ENCODE measurements around the gene LONP2.
"Not testable (repeated sequence)": the region's sequence is repeated elsewhere in the genome, so short reads cannot be mapped to it uniquely, and the experiment has no call there.

LONP2 gene

DNA sequence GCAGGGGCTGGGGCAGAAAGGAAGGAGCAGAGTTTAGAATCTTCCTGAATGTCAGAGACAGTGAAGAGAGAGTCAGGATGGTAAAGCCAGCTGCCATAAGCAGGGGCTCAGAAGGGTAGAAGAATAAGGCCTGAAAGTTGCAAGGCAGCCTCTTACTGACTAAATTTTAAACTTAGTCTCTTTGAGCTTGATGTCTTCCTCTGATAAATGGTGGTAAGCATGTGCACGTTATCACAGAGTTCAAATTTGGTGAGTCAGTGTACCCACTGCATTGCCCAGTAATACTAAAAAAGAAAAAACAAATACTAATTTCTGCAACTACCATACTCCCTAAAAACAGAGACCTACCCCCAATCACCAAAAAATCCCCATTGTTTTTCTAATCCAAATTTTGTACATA, 96.0 kb downstream of the LONP2 start:
- no peak for DNase-seq

GRCh38 chr16:48342591-48342990, 98.5 kb downstream of the LONP2 start:
- no peak for DNase-seq

- no peak for DNase-seq
Observed at GRCh38 chr16:48347191-48347865, 103.2 kb downstream of the LONP2 start.

- DNase-seq: no peak
Observed at GRCh38 chr16:48347980-48348379, 103.9 kb downstream of the LONP2 start.

- no peak for DNase-seq
Observed at GRCh38 chr16:48350736-48351135, 106.6 kb downstream of the LONP2 start.

DNA sequence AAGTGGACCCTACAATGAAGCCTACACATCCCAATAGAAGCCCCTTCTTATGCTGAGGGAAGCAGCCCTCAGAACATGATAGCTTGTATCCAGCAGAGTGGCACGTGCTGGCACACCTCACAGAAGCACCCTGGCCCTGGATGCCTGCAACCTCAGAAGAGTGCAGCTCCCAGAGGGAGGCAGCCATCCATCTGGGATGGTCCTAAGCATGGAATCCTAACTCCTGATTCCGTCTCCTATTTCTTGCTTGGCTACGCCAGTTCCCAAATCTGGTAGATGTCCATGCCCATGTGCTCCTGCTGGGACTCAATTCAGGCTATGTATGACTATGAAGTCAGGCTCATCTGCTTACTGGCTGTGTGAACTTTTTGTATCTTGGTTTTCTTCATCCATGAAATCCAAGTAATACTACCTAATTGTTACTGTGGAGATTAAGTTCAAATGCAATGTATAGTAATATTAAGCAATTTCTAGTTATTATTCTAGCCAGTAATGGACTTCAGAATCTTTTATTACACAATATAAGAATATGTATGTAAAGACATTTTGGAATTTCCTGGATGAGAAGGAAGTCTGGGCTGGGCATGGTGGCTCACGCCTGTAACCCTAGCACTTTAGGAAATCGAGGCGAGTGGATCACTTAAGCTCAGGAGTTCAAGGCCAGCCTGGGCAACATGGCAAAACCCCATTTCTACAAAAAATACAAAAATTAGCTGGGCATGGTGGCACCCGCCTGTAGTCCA, 108.7 kb downstream of the LONP2 start:
- DNase-seq: no peak

DNA sequence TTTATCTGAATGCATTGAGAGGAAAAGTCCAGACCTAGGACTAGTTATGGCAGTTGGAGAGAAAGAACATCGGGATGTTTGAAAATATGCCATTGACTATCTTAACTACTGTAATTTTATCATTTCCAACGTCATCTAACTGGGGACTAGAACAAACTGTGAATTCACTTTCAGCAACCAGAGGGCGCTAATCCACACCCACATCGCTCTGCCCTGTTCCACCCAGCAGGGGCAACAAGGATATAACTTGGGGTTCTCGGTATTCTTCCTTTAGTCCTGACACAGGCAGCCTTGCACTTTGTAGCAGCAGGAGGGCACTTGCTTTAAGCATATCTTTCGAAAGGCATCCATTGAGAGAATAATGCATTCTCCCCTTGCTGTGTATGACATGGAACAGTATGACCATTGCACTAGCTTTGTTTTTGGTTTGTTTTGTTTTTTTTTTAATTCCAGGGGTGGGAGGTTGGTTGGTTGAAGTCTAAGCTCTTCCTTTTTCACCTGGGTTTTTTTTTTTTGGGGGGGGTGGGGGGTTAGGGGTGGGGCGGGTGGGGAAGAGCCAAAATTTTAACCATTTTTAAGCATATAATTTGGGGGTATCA, 109.6 kb downstream of the LONP2 start:
- peak; percentile 49 for DNase-seq

- not testable (repeated sequence) for DNase-seq
Observed at GRCh38 chr16:48354385-48354784, 110.3 kb downstream of the LONP2 start.

DNA sequence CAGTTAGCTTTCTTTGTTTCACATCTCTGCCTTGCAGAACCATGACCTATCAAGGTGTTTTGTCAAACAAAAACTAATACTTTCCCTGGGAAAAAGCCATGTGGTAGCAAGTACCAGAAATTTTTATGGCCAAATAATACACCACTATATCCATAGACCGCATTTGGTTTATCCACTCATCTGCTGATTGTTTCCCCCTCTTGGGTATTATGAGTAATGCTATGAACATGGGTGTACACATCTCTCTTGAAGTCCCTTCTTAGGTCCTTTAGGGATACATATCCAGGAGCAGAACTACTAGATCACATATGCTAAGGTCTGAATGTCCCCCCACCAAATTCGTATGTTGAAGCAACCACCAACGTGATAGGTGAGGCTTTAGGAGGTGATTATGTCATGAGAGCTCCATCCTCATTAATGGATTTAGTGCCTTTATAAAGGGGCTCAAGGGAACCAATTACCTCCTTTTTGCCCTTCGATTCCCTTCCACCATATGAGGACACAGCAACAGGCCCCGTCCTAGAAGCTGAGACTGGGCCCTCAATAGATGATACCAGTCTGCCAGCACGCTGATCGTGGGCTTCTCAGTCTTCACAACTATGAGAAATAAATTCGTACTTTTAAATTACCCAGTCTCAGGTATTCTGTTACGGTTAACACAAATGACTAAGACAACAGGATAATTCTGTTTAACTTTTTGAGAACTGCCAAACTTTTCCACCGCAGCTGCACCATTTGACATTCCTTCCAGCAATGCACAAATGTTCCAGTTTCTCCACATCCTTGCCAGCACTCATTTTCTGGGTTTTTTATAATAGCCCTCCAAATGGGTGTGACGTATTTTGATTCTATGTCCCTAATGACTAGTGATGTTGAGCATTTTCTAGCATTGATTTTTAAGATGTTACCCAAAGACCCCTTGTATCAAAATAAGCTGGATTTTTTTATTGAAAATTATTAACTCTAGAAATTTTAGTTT, 111.1 kb downstream of the LONP2 start:
- no peak for DNase-seq

DNA sequence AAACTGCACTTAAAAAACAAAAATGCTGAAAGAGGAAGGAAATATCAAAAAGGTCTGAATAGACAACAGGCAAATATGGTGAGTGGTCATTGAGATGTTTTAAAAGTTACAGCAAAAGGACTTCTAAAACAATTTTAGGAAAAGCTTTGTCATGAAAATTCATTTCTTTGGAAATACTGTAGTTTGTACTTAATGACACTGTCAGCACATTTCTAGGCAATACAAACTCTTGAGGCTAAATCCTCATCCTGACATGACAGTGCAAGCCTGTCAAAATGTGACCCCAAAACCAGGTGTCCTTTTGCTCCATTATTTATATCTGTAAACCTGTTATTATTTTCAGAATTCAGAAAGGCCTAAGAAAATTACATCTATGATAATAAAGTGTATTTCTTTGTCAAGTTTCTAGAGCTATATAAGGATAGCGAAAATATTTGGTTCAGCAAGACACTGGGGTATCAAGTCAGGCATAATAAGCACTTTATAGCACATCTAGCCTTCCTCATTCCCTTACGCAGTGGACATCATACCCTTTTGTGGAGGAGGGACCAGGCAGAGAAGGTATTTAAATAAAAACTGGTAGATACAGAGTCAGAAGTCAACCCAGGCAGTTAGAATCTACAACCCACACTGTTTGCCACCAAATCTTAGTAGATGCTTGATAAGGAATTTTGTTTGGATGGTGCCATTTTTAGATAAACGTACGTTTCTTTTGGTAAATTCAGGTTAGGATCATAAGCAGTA, 112.7 kb downstream of the LONP2 start:
- no peak for DNase-seq

DNA sequence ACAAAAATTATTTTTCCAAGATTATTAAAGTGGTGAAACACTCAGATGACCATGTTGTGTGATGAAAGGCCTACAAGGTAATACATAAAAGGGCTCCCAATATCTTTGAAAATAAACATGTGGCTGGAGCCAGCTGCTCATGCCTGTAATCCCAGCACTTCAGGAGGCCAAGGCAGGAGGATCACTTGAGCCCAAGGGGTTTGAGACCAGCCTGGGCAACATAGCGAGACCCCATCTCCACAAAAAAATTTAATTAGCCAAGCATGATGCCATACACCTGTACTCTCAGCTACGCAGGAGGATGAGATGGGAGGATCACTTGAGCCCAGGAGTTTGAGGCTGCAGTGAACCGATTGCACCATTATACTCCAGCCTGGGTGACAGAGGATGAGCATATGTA, 114.3 kb downstream of the LONP2 start:
- DNase-seq: no peak

GRCh38 chr16:48359983-48360382, 115.9 kb downstream of the LONP2 start:
- no peak for DNase-seq

DNA sequence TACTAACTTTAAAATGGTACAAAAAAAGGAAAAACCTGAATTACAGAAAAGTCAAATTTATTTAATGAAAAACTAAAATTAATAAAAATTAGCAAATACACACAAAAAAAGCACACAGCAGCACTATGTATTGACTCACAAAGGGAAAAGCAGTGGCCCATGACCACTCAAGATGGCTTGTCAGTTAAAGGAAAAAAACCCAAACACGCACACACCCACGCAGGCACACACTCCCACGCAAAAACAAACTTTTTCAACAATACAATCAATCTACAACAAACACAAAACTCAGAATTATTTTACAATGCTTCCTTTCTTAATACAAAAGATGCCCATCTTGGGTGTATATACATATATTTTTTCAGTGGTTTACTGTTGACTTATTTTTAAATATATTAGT, 116.9 kb downstream of the LONP2 start:
- no peak for DNase-seq

GRCh38 chr16:48361540-48362144, 117.5 kb downstream of the LONP2 start:
- DNase-seq: no peak

DNA sequence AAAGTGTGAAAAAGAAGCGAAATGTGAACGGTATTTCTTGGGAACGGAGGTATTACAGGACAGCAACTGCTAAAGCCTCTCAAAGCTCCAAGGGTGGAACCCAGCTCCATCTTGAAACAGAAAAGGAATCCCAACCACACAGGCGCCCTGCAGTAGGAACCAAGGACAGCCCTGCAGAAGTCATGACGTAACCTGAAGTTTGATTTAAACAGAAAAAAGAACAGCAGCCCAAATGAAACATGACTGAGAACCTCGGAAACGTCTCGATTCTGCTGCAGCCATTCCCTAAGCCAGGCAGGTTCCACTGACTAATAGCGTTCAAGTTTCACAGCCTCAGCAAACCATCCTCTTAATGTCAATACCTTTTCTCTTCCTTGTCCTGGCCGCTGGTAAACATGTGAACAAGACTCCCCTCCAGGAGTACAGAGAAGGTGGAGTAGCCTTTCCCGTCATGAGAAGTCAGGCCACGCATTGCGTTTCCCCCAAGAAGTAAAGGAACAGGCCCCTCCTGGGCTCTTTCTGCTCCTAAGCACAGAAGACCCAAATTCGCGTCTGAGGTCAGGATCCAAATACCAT, 121.0 kb downstream of the LONP2 start:
- DNase-seq: no peak

DNA sequence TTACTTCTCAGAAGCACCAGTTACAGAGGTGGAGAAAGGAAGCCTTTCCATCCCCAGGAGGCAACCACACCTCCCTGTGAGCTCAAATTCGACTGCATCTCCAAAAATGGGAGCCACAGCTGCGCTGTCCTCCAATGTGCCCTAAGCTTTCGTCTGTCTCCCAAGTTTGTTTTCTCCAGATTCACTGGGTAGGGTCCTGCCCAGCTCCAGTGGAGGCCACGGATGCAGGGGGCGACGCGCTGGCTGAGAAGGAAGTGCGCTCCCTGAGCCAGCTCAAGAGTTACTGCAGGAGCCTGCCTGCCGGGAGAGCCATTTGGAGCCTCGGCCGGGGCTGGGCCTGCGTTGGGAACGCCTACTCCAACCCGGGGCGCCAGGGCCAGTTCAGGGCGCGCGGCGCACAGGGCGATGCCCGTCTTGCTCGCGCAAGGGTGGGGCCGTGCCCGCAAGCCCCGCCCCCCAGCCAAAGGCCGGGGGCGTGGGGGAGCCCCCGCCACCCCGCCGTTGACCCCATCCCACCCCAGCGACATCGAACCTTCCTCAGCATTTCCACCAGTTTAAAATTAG, 121.6 kb downstream of the LONP2 start:
- peak; percentile 77 for DNase-seq

DNA sequence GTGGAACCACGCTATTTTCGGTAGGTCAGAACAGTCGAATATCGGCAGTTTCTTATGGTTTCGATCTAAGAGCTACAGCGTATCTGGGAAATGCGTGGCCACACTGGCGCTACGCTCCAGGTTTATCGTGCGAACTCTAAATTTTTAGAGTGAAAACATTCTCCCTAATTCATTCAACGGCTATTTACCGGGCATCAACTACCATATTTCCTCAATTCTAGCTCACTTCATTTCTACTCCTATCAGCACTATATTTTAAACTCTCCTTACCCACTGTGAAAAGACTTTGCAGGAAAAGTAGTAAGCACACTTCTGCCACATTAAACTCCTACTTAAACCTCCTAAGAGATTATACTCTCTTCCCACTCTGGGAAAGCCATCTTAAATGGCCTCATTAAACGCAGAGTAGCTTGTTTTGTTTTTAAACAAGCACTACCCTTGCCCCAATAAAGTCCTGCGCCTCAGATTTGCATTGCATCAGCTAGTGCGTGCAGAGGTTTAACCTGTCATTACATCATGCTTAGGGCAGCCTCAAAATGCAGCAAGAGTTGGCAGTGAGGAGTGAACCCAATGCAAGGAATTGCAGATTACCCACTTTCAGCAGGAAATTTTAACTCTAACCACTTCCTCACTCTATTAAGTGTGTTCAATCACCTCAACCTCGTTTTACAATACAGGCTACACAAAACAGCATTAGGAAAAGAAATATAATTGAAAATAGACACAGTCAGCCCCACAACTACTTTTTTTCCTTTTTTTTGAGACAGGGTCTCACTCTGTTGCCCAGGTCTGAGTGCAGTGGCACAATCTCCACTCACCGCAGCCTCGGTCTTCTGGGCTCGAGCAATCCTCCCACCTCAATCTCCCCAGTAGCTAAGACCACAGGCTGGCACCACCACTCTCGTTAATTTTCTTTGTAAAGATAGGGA, 122.3 kb downstream of the LONP2 start:
- peak; percentile 34 for DNase-seq

DNA sequence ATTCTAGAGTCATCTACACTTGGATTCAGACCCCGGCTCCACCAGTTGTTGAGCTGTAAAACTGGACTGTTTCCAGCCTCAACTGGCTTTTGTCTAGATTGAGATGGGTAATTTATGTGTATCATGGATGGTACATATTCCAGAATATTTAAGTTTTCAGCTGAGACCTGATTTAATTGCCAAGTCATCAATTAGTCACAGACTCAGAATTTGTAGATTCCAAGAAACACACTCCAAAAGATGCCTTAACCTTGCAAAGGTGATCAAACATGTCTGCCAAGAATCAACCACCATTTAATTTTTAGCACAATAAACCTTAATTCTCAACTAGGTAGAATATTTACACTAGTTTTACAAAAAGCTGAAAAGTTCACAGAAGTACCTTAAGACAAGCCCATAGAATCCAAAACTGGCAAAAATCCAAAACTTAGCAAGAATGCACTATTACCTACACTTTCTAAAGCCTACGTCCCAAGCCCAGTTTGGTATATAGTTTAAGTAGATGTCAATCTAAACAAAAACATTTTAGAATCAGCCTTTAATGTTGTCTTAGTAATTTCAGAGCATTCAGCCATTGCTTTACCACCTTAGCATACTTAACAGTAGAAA, 123.4 kb downstream of the LONP2 start:
- no peak for DNase-seq

GRCh38 chr16:48369765-48370164, 125.7 kb downstream of the LONP2 start:
- DNase-seq: no peak

DNA sequence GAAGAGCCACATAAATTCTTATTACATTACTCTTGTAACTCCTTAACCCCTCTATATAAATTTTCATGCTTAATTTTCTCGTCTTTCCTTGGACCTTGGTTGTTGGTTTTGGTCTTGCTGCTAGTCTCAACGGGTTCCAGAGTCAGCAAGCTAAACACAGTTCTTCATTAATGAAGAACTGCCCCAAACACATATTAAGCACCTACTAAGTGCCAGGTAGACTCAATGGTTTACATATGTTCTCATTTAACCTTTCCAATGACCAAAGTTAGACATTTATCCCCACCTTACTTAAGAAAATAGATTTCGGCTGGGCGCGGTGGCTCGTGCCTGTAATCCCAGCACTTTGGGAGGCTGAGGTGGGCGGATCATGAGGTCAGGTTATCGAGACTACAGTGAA, 126.1 kb downstream of the LONP2 start:
- DNase-seq: no peak
